ENCODE results near the gene TMEM52. TPM values are rescaled to one million over a fixed set of nuclear protein-coding genes. Genes with fewer than 3 reads are reported as not detected.

Gene TMEM52
- total RNA-seq, 1 donor from 2014 or later = 1.4 TPM

- peaks cover 3% of the 10 kb centered on the region for H3K4me1 ChIP-seq (ENCODE audit: insufficient read depth, low read length)
- FAIRE-seq (no peak), DNase-seq (ENCODE audit: low read depth) (no peak)
- H3K79me2 ChIP-seq (ENCODE audit: insufficient read depth, low read length) = no peaks in the 10 kb centered on the region
- no peak overlapping the region for H3K9ac ChIP-seq (ENCODE audit: low read length)
- no peaks in the 10 kb centered on the region for H4K20me1 ChIP-seq (ENCODE audit: insufficient read depth, low read length)
- H3K27me3 ChIP-seq (ENCODE audit: insufficient read depth, low read length) = peaks cover 3% of the 10 kb centered on the region
- TF ChIP-seq EZH2 (IDR thresholded peaks at IDR 0.05; ENCODE audit: insufficient read depth, low read length) (no peak), CTCF (IDR thresholded peaks at IDR 0.05; ENCODE audit: insufficient read depth, low read depth, low read length) (no peak)
- no peak overlapping the region for H3K4me2 ChIP-seq (ENCODE audit: low read length)
- H3K9me3 ChIP-seq (ENCODE audit: insufficient read depth, low read depth, low read length) = no peaks in the 10 kb centered on the region
- no peak overlapping the region for H2AFZ ChIP-seq (ENCODE audit: low read depth, low read length)
- no peak overlapping the region for H3K27ac ChIP-seq (ENCODE audit: low read depth, low read length)
- no peaks in the 10 kb centered on the region for H3K36me3 Mint-ChIP-seq (ENCODE audit: low read depth, unreplicated experiment)
- peaks cover 12% of the 10 kb centered on the region for H3K27me3 Mint-ChIP-seq (ENCODE audit: low read depth, unreplicated experiment)
- H3K4me3 Mint-ChIP-seq (ENCODE audit: unreplicated experiment) = no peak overlapping the region
- H3K4me1 Mint-ChIP-seq (ENCODE audit: low read depth, unreplicated experiment) = peaks cover 1% of the 10 kb centered on the region
- no peaks in the 10 kb centered on the region for H3K36me3 ChIP-seq (ENCODE audit: insufficient read depth, low read length)
- H3K4me3 ChIP-seq (ENCODE audit: insufficient read depth, low read depth, low read length) = no peak overlapping the region
- H3K27ac Mint-ChIP-seq (ENCODE audit: unreplicated experiment) = no peak overlapping the region
- peaks cover 2% of the 10 kb centered on the region for H3K9me3 Mint-ChIP-seq (ENCODE audit: unreplicated experiment)
Measured at GRCh38 chr1:1955621-1956094, 36.6 kb upstream of the TMEM52 start.

GRCh38 chr1:1954831-1955441, 35.9 kb upstream of the TMEM52 start:
- no peak for FAIRE-seq

More at GRCh38 chr1:1954831-1955441, 35.9 kb upstream of the TMEM52 start:
- H3K27me3 Mint-ChIP-seq (ENCODE audit: low read depth, unreplicated experiment) = peaks cover 12% of the 10 kb centered on the region
- no peaks in the 10 kb centered on the region for H3K36me3 Mint-ChIP-seq (ENCODE audit: low read depth, unreplicated experiment)
- DNase-seq (ENCODE audit: low read depth) = no peak
- H3K79me2 ChIP-seq (ENCODE audit: insufficient read depth, low read length) = no peaks in the 10 kb centered on the region
- no peaks in the 10 kb centered on the region for H3K27me3 ChIP-seq (ENCODE audit: insufficient read depth, low read length)
- peaks cover 3% of the 10 kb centered on the region for H3K4me1 ChIP-seq (ENCODE audit: insufficient read depth, low read length)
- no peak overlapping the region for H3K9ac ChIP-seq (ENCODE audit: low read length)
- H3K4me2 ChIP-seq (ENCODE audit: low read length) = no peak overlapping the region
- no peak overlapping the region for H3K27ac Mint-ChIP-seq (ENCODE audit: unreplicated experiment)
- no peak overlapping the region for H3K4me3 Mint-ChIP-seq (ENCODE audit: unreplicated experiment)
- peaks cover 2% of the 10 kb centered on the region for H3K9me3 Mint-ChIP-seq (ENCODE audit: unreplicated experiment)
- no peaks in the 10 kb centered on the region for H4K20me1 ChIP-seq (ENCODE audit: insufficient read depth, low read length)
- no peaks in the 10 kb centered on the region for H3K9me3 ChIP-seq (ENCODE audit: insufficient read depth, low read depth, low read length)
- no peak overlapping the region for H3K4me3 ChIP-seq (ENCODE audit: insufficient read depth, low read depth, low read length)
- H3K36me3 ChIP-seq (ENCODE audit: insufficient read depth, low read length) = no peaks in the 10 kb centered on the region
- no peak for TF ChIP-seq CTCF (IDR thresholded peaks at IDR 0.05; ENCODE audit: insufficient read depth, low read depth, low read length)
- TF ChIP-seq EZH2 (IDR thresholded peaks at IDR 0.05; ENCODE audit: insufficient read depth, low read length) = no peak
- no peaks in the 10 kb centered on the region for H3K4me1 Mint-ChIP-seq (ENCODE audit: low read depth, unreplicated experiment)
- no peak overlapping the region for H3K27ac ChIP-seq (ENCODE audit: low read depth, low read length)
- no peak overlapping the region for H2AFZ ChIP-seq (ENCODE audit: low read depth, low read length)
